H1 (cell line): Measurements from ENCODE around the gene RNF135. TPM values are rescaled to one million over a fixed set of nuclear protein-coding genes. Genes with fewer than 3 reads are reported as not detected.

Experiments used
- CTCF ChIA-PET: fragments of 300-600 bp; sonication (Branson Sonifier 250); formaldehyde crosslinking; loops from one replicate; lab custom pipeline; 2021; ENCODE audit not compliant: partially characterized antibody; lab: Charles Lee
- POLR2A ChIA-PET: fragments of 300-600 bp; sonication (Branson Sonifier 250); formaldehyde crosslinking; loops from one replicate; lab custom pipeline; 2021; ENCODE audit warnings: inconsistent platforms; ENCODE audit not compliant: partially characterized antibody; lab: Charles Lee
- DNase-seq, 2 experiments: peaks; one replicate each; pipeline versions ENCODE4 v3.0.0 to v3.0.0-alpha.2; 2010 to 2022; ENCODE audit warnings: low spot score in 2 of 2, low read depth in 1 of 2, mixed read lengths in 1 of 2
- FAIRE-seq: peaks from 2 replicates; lab custom pipeline; 2011; peaks lifted over from hg19 to GRCh38; lab: Jason Lieb, UNC
- H2AFZ ChIP-seq: 2 replicates; pipeline ENCODE4 v1.8.1; 2012; ENCODE audit warnings: low read length, inconsistent platforms
- H2AK5ac ChIP-seq: 2 replicates; pipeline ENCODE4 v1.6.1; 2013; ENCODE audit warnings: low read depth, low read length
- H2BK120ac ChIP-seq: replicated peaks from 2 replicates; pipeline ENCODE3; 2013; ENCODE audit warnings: low read depth, low read length, inconsistent platforms
- H2BK12ac ChIP-seq: 2 replicates; pipeline ENCODE4 v1.6.1; 2013; ENCODE audit warnings: low read depth, low read length
- H2BK15ac ChIP-seq: 2 replicates; pipeline ENCODE4 v1.6.1; 2013; ENCODE audit warnings: low read length
- H2BK20ac ChIP-seq: 2 replicates; pipeline ENCODE4 v1.6.1; 2013; ENCODE audit warnings: low read length
- H2BK5ac ChIP-seq: 2 replicates; pipeline ENCODE4 v1.6.1; 2013; ENCODE audit warnings: low read depth, low read length
- H3K14ac ChIP-seq: 2 replicates; pipeline ENCODE4 v1.6.1; 2013; ENCODE audit warnings: inconsistent platforms; ENCODE audit not compliant: insufficient read length
- H3K18ac ChIP-seq: 2 replicates; pipeline ENCODE4 v1.6.1; 2013; ENCODE audit warnings: low read length; ENCODE audit errors: extremely low read depth
- H3K23ac ChIP-seq: 2 replicates; pipeline ENCODE4 v1.6.1; 2013; ENCODE audit warnings: inconsistent platforms; ENCODE audit not compliant: insufficient read length
- H3K23me2 ChIP-seq: 2 replicates; pipeline ENCODE4 v1.6.1; 2013; ENCODE audit warnings: low read depth, low read length
- H3K27ac ChIP-seq: 2 replicates; pipeline ENCODE4 v1.6.1; 2011; ENCODE audit warnings: low read depth, low read length, inconsistent platforms
- H3K27me3 ChIP-seq, 4 experiments: replicated peaks in 1 of 4; 1 replicate in 1 of 4; 2 replicates in 3 of 4; pipeline versions ENCODE4 v1.6.1 to v1.8.1; 2011 to 2013; ENCODE audit warnings: low read length in 3 of 4, mild to moderate bottlenecking in 3 of 4, inconsistent platforms in 2 of 4, mixed read lengths in 2 of 4, moderate library complexity in 1 of 4; ENCODE audit not compliant: control insufficient read depth in 3 of 4, insufficient read depth in 3 of 4; ENCODE audit errors: extremely low read depth in 1 of 4
- H3K36me3 ChIP-seq, 4 experiments: 2 replicates each; pipeline versions ENCODE4 v1.6.1 to v1.8.1; 2011 to 2013; ENCODE audit warnings: mild to moderate bottlenecking in 4 of 4, low read length in 3 of 4, moderate library complexity in 2 of 4, control low read depth in 1 of 4, inconsistent platforms in 1 of 4; ENCODE audit not compliant: insufficient read depth in 4 of 4, control insufficient read depth in 2 of 4
- H3K4ac ChIP-seq: replicated peaks from 2 replicates; pipeline ENCODE3; 2013; ENCODE audit warnings: low read length, low read depth, mixed read lengths, inconsistent platforms; ENCODE audit not compliant: insufficient read length
- H3K4me1 ChIP-seq, 4 experiments: replicated peaks in 1 of 4; 1 replicate in 1 of 4; 2 replicates in 3 of 4; pipeline versions ENCODE4 v1.6.1 to v1.8.1; 2011 to 2013; ENCODE audit warnings: low read length in 3 of 4, inconsistent platforms in 2 of 4, mixed read lengths in 1 of 4; ENCODE audit not compliant: insufficient read depth in 4 of 4, control insufficient read depth in 3 of 4
- H3K4me2 ChIP-seq, 2 experiments: 2 replicates each; pipeline versions ENCODE4 v1.6.1 to v1.8.1; 2011 to 2013; ENCODE audit warnings: low read depth in 2 of 2, low read length in 2 of 2, control low read depth in 1 of 2, inconsistent platforms in 1 of 2, mild to moderate bottlenecking in 1 of 2; ENCODE audit not compliant: insufficient read depth in 1 of 2
- H3K4me3 ChIP-seq, 4 experiments: fragments of 200-600, 300-600 bp in 1 of 4; sonication (generic), shearing (Covaris generic), sonication (Bioruptor Twin) in 1 of 4; 2 replicates each; pipeline versions ENCODE4 v1.5.1 to v1.8.1; 2011 to 2016; ENCODE audit warnings: low read length in 4 of 4, low read depth in 3 of 4, control low read depth in 2 of 4, inconsistent platforms in 2 of 4, mild to moderate bottlenecking in 2 of 4, mixed read lengths in 1 of 4, moderate library complexity in 1 of 4; ENCODE audit not compliant: insufficient read depth in 2 of 4; ENCODE audit errors: extremely low read depth in 1 of 4
- H3K56ac ChIP-seq: replicated peaks from 2 replicates; pipeline ENCODE3; 2013; ENCODE audit warnings: low read depth, mild to moderate bottlenecking, mixed read lengths, low read length, inconsistent platforms; ENCODE audit not compliant: insufficient read length
- H3K79me1 ChIP-seq: 2 replicates; pipeline ENCODE4 v1.6.1; 2013; ENCODE audit warnings: low read depth, low read length, control low read depth
- H3K79me2 ChIP-seq, 2 experiments: 2 replicates each; pipeline versions ENCODE4 v1.6.1 to v1.8.1; 2012 to 2013; ENCODE audit warnings: low read length in 2 of 2, mild to moderate bottlenecking in 2 of 2, inconsistent platforms in 1 of 2; ENCODE audit not compliant: insufficient read depth in 2 of 2, control insufficient read depth in 1 of 2
- H3K9ac ChIP-seq, 4 experiments: replicated peaks in 1 of 4; 1 replicate in 1 of 4; 2 replicates in 3 of 4; pipeline versions ENCODE4 v1.6.1 to v1.8.1; 2011 to 2013; ENCODE audit warnings: low read depth in 3 of 4, low read length in 3 of 4, control low read depth in 2 of 4, mild to moderate bottlenecking in 2 of 4, moderate library complexity in 2 of 4, inconsistent platforms in 1 of 4; ENCODE audit errors: extremely low read depth in 1 of 4
- H3K9me3 ChIP-seq, 2 experiments: 2 replicates each; pipeline versions ENCODE4 v1.6.1 to v1.8.1; 2012 to 2013; ENCODE audit warnings: mild to moderate bottlenecking in 2 of 2, moderate library complexity in 2 of 2, control low read depth in 1 of 2, inconsistent platforms in 1 of 2, low read depth in 1 of 2, low read length in 1 of 2, mixed read lengths in 1 of 2; ENCODE audit not compliant: insufficient read depth in 2 of 2
- H4K20me1 ChIP-seq, 2 experiments: replicated peaks in 1 of 2; 2 replicates each; pipeline versions ENCODE3 to v1.8.1; 2011 to 2013; ENCODE audit warnings: inconsistent platforms in 2 of 2, low read length in 2 of 2, mild to moderate bottlenecking in 1 of 2; ENCODE audit not compliant: insufficient read depth in 2 of 2, control insufficient read depth in 1 of 2
- H4K5ac ChIP-seq: 2 replicates; pipeline ENCODE4 v1.6.1; 2013; ENCODE audit warnings: low read length, low read depth, mixed read lengths, inconsistent platforms; ENCODE audit not compliant: insufficient read length
- H4K8ac ChIP-seq: 2 replicates; pipeline ENCODE4 v1.8.0; 2013; ENCODE audit warnings: mild to moderate bottlenecking, moderate library complexity, low read length, inconsistent platforms; ENCODE audit not compliant: insufficient read depth; ENCODE audit errors: extremely low read depth
- H4K91ac ChIP-seq: replicated peaks from 2 replicates; pipeline ENCODE3; 2013; ENCODE audit warnings: low read length, mixed read lengths, inconsistent platforms; ENCODE audit not compliant: insufficient read length
- HDAC2 ChIP-seq, 2 experiments: fragments of 300-600 bp in 1 of 2; sonication (generic) in 1 of 2; IDR thresholded peaks; 2 replicates each; pipeline ENCODE4 v1.6.1; 2011 to 2012; ENCODE audit warnings: low read depth in 2 of 2, low read length in 2 of 2, mild to moderate bottlenecking in 2 of 2, moderate library complexity in 2 of 2, borderline replicate concordance in 1 of 2, inconsistent platforms in 1 of 2
- KDM1A ChIP-seq: fragments of 200-600, 300-600 bp; sonication (generic); IDR thresholded peaks from 2 replicates; pipeline ENCODE4 v1.7.1; 2016; ENCODE audit warnings: mild to moderate bottlenecking, low read length, borderline replicate concordance
- KDM4A ChIP-seq: IDR thresholded peaks from one replicate; pipeline ENCODE4 v1.7.1; 2012; ENCODE audit warnings: low read depth, mild to moderate bottlenecking, moderate library complexity, low read length, inconsistent platforms; ENCODE audit not compliant: severe bottlenecking
- KDM5A ChIP-seq: fragments of 200-600 bp; IDR thresholded peaks from 2 replicates; pipeline ENCODE4 v1.7.1; 2012; ENCODE audit warnings: mild to moderate bottlenecking, low read length, inconsistent platforms, mixed read lengths
- WGBS, 2 experiments: shearing (Covaris generic) in 1 of 2; methylation state at CpG; one replicate each; pipeline versions ENCODE4 v1.1.6 to v1.1.7; 2013 to 2015; ENCODE audit warnings: low lambda C conversion rate in 2 of 2, mixed read lengths in 2 of 2, inconsistent platforms in 1 of 2, low coverage in 1 of 2, missing lambda C conversion rate in 1 of 2; ENCODE audit not compliant: insufficient replicate concordance in 2 of 2, insufficient coverage in 1 of 2, insufficient read length in 1 of 2; ENCODE audit errors: extremely low coverage in 1 of 2, missing lambda C conversion rate in 1 of 2; 5-methylcytosine and 5-hydroxymethylcytosine counted together
- polyA plus RNA-seq, 7 experiments: library from polyadenylated mRNA; depleted of rRNA in 3 of 7; stranded (reverse) in 5 of 7; unstranded in 2 of 7; fragments of >200 nt in 5 of 7; fragments of 200-250 nt in 2 of 7; gene quantifications; 1 replicate in 5 of 7; 2 replicates in 1 of 7; 4 replicates in 1 of 7; pipeline versions ENCODE4 v1.2.1 to v1.2.3, GENCODE V29; 2011 to 2013; ENCODE audit warnings: missing spikeins in 2 of 7, mixed read lengths in 2 of 7
- total RNA-seq: library from RNA; stranded (reverse); fragmentation: NEBNext Ultra II Directional; extraction: Animal tissue kit (Norgen Biotek cat#: 25700); gene quantifications from 2 replicates; pipeline ENCODE4 v1.2.1, GENCODE V29; 2021

The RNF135 gene
- total and polyA plus RNA-seq, 2 of the 8 experiments (the other 6 are each of a cell fraction or from before 2014, with no cell fraction given), result 8.8 to 9.0 TPM

GRCh38 chr17:31019004-31019403 lies 48.2 kb downstream of the RNF135 start:
- no peaks in the 10 kb centered on the region for H3K27me3 ChIP-seq
- H2BK5ac ChIP-seq, result no peak overlapping the region
- H3K36me3 ChIP-seq, result no peaks in the 10 kb centered on the region
- WGBS, 2 experiments, result 87% methylated on average over 2 of the region's 2 CpGs; no CpG with 5 or more reads in 1 of the 2 experiments
- H4K8ac ChIP-seq, result no peak overlapping the region
- no peaks in the 10 kb centered on the region for H3K79me1 ChIP-seq
- no peak overlapping the region for H2BK12ac ChIP-seq
- H2AK5ac ChIP-seq, result no peak overlapping the region
- TF ChIP-seq KDM4A, result no peak
- TF ChIP-seq KDM1A, result no peak
- no peak for TF ChIP-seq KDM5A
- no peak for TF ChIP-seq HDAC2 (IDR thresholded peaks at IDR 0.05; ENCODE audit: borderline replicate concordance in 1 of 2, low read depth in 2 of 2, low read length in 2 of 2)
- TF ChIP-seq, all 59 proteins: peak for 0
- Histone ChIP-seq H3K23me2 (no peaks in the 10 kb centered on the region), H3K56ac (no peak overlapping the region), H3K27ac (no peak overlapping the region), H2BK15ac (no peak overlapping the region), H3K9ac (no peak overlapping the region), H3K9me3 (no peaks in the 10 kb centered on the region), H3K23ac (no peak overlapping the region), H3K18ac (no peak overlapping the region), H3K4me1 (peaks cover 0 to 2% (median 0%) of the 10 kb centered on the region in 4 experiments; a peak in 1 of 7 replicates), H3K79me2 (no peaks in the 10 kb centered on the region), H4K20me1 (no peaks in the 10 kb centered on the region), H4K5ac (no peak overlapping the region), H3K4ac (no peak overlapping the region), H2AFZ (no peak overlapping the region), H3K4me3 (no peak overlapping the region), H2BK20ac (no peak overlapping the region), H3K14ac (no peak overlapping the region), H4K91ac (no peak overlapping the region), H3K4me2 (no peak overlapping the region), H2BK120ac (no peak overlapping the region)
- CTCF ChIA-PET, result no interaction called here
- POLR2A ChIA-PET, result no interaction called here
- no peak for FAIRE-seq
- no peak for DNase-seq
